GM21528 (cell line): ENCODE results near the gene UCK2.
A peak's percentile ranks its signal among the peaks of the same experiment; 100 is the strongest.
"Not testable (repeated sequence)": the region's sequence is repeated elsewhere in the genome, so short reads cannot be mapped to it uniquely, and the experiment has no call there.

ENCODE experiments used
- ATAC-seq: cut with Tn5 transposase; IDR thresholded peaks from one replicate; pipeline ENCODE4 v1.9.1; 2021; ENCODE audit warnings: mild to moderate bottlenecking, moderate library complexity; ENCODE audit not compliant: unreplicated experiment, low FRiP score

Gene UCK2

GRCh38 chr1:165827268-165828102 lies at the start of gene UCK2:
Gene UCK2, plus strand, starts transcription at chr1:165827614. Its CDS starts 220 bp downstream, at chr1:165827834.
- peak; percentile 74 for ATAC-seq

- not testable (repeated sequence) for ATAC-seq
These were observed 49.2 kb upstream of the UCK2 start for GRCh38 chr1:165778197-165778596.

GRCh38 chr1:165783519-165783918 lies 43.9 kb upstream of the UCK2 start:
- ATAC-seq, result not testable (repeated sequence)

- ATAC-seq, result no peak
These were observed 39.7 kb upstream of the UCK2 start for GRCh38 chr1:165787741-165788140.

- no peak for ATAC-seq
These were observed 33.5 kb upstream of the UCK2 start for GRCh38 chr1:165793951-165794350.

- no peak for ATAC-seq
These were observed 31.5 kb upstream of the UCK2 start for GRCh38 chr1:165795894-165796293.

GRCh38 chr1:165799387-165799786 lies 28.0 kb upstream of the UCK2 start:
- ATAC-seq, result no peak

GRCh38 chr1:165804513-165804912 lies 22.9 kb upstream of the UCK2 start:
- ATAC-seq, result not testable (repeated sequence)

GRCh38 chr1:165807613-165808012 lies 19.8 kb upstream of the UCK2 start:
- no peak for ATAC-seq

- no peak for ATAC-seq
These were observed 11.7 kb upstream of the UCK2 start for GRCh38 chr1:165815725-165816124.

- ATAC-seq, result no peak
These were observed 11.3 kb upstream of the UCK2 start for GRCh38 chr1:165816157-165816556.

GRCh38 chr1:165816826-165817497 lies 10.5 kb upstream of the UCK2 start:
- ATAC-seq, result no peak

GRCh38 chr1:165823552-165824268 lies 3.7 kb upstream of the UCK2 start:
- ATAC-seq, result no peak

GRCh38 chr1:165824269-165824643 lies 3.2 kb upstream of the UCK2 start:
- ATAC-seq, result no peak

- ATAC-seq, result no peak
These were observed 698 bp upstream of the UCK2 start for GRCh38 chr1:165826565-165827267.

GRCh38 chr1:165828103-165828668 lies 772 bp downstream of the UCK2 start:
- peak; percentile 47 for ATAC-seq

- peak; percentile 16 for ATAC-seq
These were observed 1.4 kb downstream of the UCK2 start for GRCh38 chr1:165828669-165829329.

- ATAC-seq, result no peak
These were observed 2.5 kb downstream of the UCK2 start for GRCh38 chr1:165829888-165830287.

- no peak for ATAC-seq
These were observed 3.7 kb downstream of the UCK2 start for GRCh38 chr1:165831146-165831545.

GRCh38 chr1:165832902-165833301 lies 5.5 kb downstream of the UCK2 start:
- no peak for ATAC-seq
